Liver (tissue), 3 donors: ENCODE results near the gene CCT6A.
A peak's percentile ranks its signal among the peaks of the same experiment; 100 is the strongest.

ENCODE experiments used
- CTCF ChIP-seq: fragments of 150-350 bp; IDR thresholded peaks from 2 replicates; pipeline ENCODE4 v1.5.1; 2017; ENCODE audit warnings: improper control_type of control experiment, low read depth, low read length; ENCODE audit not compliant: missing input control
- EGR1 ChIP-seq, 2 donors: IDR thresholded peaks; 2 replicates each; pipeline ENCODE4 v1.6.1; 2016 to 2018; ENCODE audit warnings: antibody characterized with exemption in 2 of 2, low read depth in 2 of 2
- NR2F2 ChIP-seq: IDR thresholded peaks from 2 replicates; pipeline ENCODE4 v1.6.1; 2016; ENCODE audit warnings: antibody characterized with exemption
- REST ChIP-seq: IDR thresholded peaks from 2 replicates; pipeline ENCODE4 v1.6.1; 2016; ENCODE audit warnings: antibody characterized with exemption, mild to moderate bottlenecking
- donor health status: healthy.
- donor health status: healthy.

GRCh38 chr7:56079450-56080185 is 28.1 kb downstream of the CCT6A start:
- TF ChIP-seq CTCF (peak; percentile 67), EGR1 (IDR thresholded peaks at IDR 0.05; ENCODE audit: low read depth in 2 of 2) (no peak), NR2F2 (peak; percentile 39), REST (peak; percentile 41)
